Right lobe of liver (tissue), 4 donors: ENCODE measurements around the gene MPHOSPH10.
"Not testable (repeated sequence)": the region's sequence is repeated elsewhere in the genome, so short reads cannot be mapped to it uniquely, and the experiment has no call there.

Experiments used
- CTCF ChIP-seq, 4 donors: fragments of 200-600 bp in 3 of 4; fragments of 450-650 bp in 1 of 4; IDR thresholded peaks; one replicate each; pipeline versions ENCODE4 v1.5.1 to v1.8.0; 2016 to 2022; ENCODE audit warnings: antibody characterized with exemption in 4 of 4, mild to moderate bottlenecking in 2 of 4
- POLR2A ChIP-seq: fragments of 450-650 bp; IDR thresholded peaks from one replicate; pipeline ENCODE4 v1.6.1; 2017; ENCODE audit warnings: antibody characterized with exemption, mild to moderate bottlenecking
- donor health status: DM: no; HTN: no; CAD: no.
- donor health status: DM: no; HTN: no; CAD: no.
- donor health status: DM: no; HTN: yes; CAD: no.

DNA sequence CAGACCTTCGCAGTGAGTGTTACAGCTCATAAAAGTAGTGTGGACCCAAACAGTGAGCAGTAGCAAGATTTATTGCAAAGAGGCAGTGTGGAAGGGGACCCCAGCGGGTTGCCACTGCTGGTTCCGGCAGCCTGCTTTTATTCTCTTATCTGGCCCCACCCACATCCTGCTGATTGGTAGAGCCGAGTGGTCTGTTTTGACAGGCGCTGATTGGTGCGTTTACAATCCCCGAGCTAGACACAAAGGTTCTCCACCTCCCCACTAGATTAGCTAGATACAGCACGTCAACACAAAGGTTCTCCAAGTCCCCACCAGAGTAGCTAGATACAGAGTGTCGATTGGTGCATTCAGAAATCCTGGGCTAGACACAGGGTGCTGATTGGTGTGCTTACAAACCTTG, 38.6 kb upstream of the MPHOSPH10 start:
- TF ChIP-seq CTCF (IDR thresholded peaks at IDR 0.05); POLR2A: not testable (repeated sequence)
